GM23248 (cell line): ENCODE results near the gene C2CD4A. TPM values are rescaled to one million over a fixed set of nuclear protein-coding genes. Genes with fewer than 3 reads are reported as not detected.
A peak's percentile ranks its signal among the peaks of the same experiment; 100 is the strongest.

Source experiments
- DNase-seq: peaks from one replicate; pipeline ENCODE4 v3.0.0-alpha.2; 2015
- H2AFZ ChIP-seq: fragments of 200-600 bp; sonication (generic); 2 replicates; pipeline ENCODE4 v1.6.1; 2016; ENCODE audit warnings: antibody characterized with exemption
- H3F3A ChIP-seq: fragments of 200-600 bp; sonication (generic); 2 replicates; pipeline ENCODE4 v1.6.1; 2016; ENCODE audit warnings: mild to moderate bottlenecking, antibody characterized with exemption, mixed run types; ENCODE audit not compliant: insufficient read depth
- H3K27ac ChIP-seq: fragments of 200-600 bp; sonication (generic); 2 replicates; pipeline ENCODE4 v1.5.1; 2016; ENCODE audit warnings: mild to moderate bottlenecking
- H3K27me3 ChIP-seq: fragments of 200-600 bp; sonication (generic); replicated peaks from 2 replicates; pipeline ENCODE4 v1.6.1; 2016; ENCODE audit warnings: mild to moderate bottlenecking; ENCODE audit not compliant: insufficient read depth
- H3K36me3 ChIP-seq: fragments of 200-600 bp; sonication (generic); 2 replicates; pipeline ENCODE4 v1.6.1; 2016; ENCODE audit warnings: low read depth, mild to moderate bottlenecking
- H3K4me1 ChIP-seq: fragments of 200-600 bp; sonication (generic); 2 replicates; pipeline ENCODE4 v1.6.1; 2016; ENCODE audit warnings: mild to moderate bottlenecking; ENCODE audit not compliant: insufficient read depth
- H3K4me2 ChIP-seq: fragments of 200-600 bp; sonication (generic); one replicate; pipeline ENCODE4 v1.6.1; 2016; ENCODE audit warnings: mild to moderate bottlenecking; ENCODE audit not compliant: unreplicated experiment
- H3K4me3 ChIP-seq: fragments of 200-600 bp; sonication (generic); 2 replicates; pipeline ENCODE4 v1.5.1; 2016; ENCODE audit warnings: mild to moderate bottlenecking
- H3K79me2 ChIP-seq: fragments of 200-600 bp; sonication (generic); 2 replicates; pipeline ENCODE4 v1.6.1; 2016; ENCODE audit warnings: mild to moderate bottlenecking; ENCODE audit not compliant: insufficient read depth
- H3K9ac ChIP-seq: fragments of 200-600 bp; sonication (generic); 2 replicates; pipeline ENCODE4 v1.6.1; 2016; ENCODE audit warnings: mild to moderate bottlenecking
- H3K9me2 ChIP-seq: fragments of 200-600 bp; sonication (generic); 2 replicates; pipeline ENCODE4 v1.6.1; 2016; ENCODE audit warnings: mixed run types, mild to moderate bottlenecking, moderate library complexity; ENCODE audit not compliant: insufficient read depth
- H3K9me3 ChIP-seq: fragments of 200-600 bp; sonication (generic); one replicate; pipeline ENCODE4 v1.6.1; 2017; ENCODE audit warnings: low read depth
- H4K20me1 ChIP-seq: fragments of 200-600 bp; sonication (generic); 2 replicates; pipeline ENCODE4 v1.6.0; 2016; ENCODE audit not compliant: insufficient read depth
- EZH2 ChIP-seq: fragments of 200-600 bp; sonication (generic); IDR thresholded peaks from 2 replicates; pipeline ENCODE4 v1.6.1; 2018; ENCODE audit warnings: antibody characterized with exemption, mild to moderate bottlenecking; ENCODE audit not compliant: insufficient read depth, poor library complexity, severe bottlenecking
- EZH2phosphoT487 ChIP-seq: fragments of 200-600 bp; sonication (generic); IDR thresholded peaks from 2 replicates; pipeline ENCODE4 v1.6.1; 2018; ENCODE audit warnings: antibody characterized with exemption, moderate library complexity, mild to moderate bottlenecking, low read depth; ENCODE audit not compliant: insufficient read depth
- WGBS, 2 experiments: methylation state at CpG; one replicate each; pipeline ENCODE4 v1.1.6; 2015 to 2017; ENCODE audit warnings: low lambda C conversion rate in 2 of 2, low coverage in 1 of 2; ENCODE audit errors: missing lambda C conversion rate in 2 of 2; 5-methylcytosine and 5-hydroxymethylcytosine counted together
- in situ Hi-C: fragments of 300-500 bp; cut with MboI; formaldehyde crosslinking; loops from 2 replicates; pipeline ENCODE4 v1.15.0; 2020
- polyA plus RNA-seq: library from polyadenylated mRNA; unstranded; fragments of >200 nt; fragmentation: Nextera tagmentation; extraction: Ambion mirVana; gene quantifications from 2 replicates; pipeline ENCODE4 v1.2.1, GENCODE V29; 2016
- total RNA-seq: library from RNA; depleted of rRNA; stranded (reverse); fragments of >200 nt; shearing (Covaris generic); gene quantifications from 2 replicates; pipeline ENCODE4 v1.2.3, GENCODE V29; 2014

C2CD4A gene
- total and polyA plus RNA-seq, 2 experiments from 2014 or later: not detected

- Histone ChIP-seq H3K79me2 (peaks cover 39% of the 10 kb centered on the region), H2AFZ (peak within 1 kb of the TSS; percentile 97), H3K4me1 (peaks cover 4% of the 10 kb centered on the region; the same call in 1 of the 2 replicates), H3K27me3 (no peaks in the 10 kb centered on the region), H4K20me1 (no peaks in the 10 kb centered on the region), H3K9me2 (no peaks in the 10 kb centered on the region), H3K9ac (peak within 1 kb of the TSS; percentile 89), H3K4me3 (peak within 1 kb of the TSS; percentile 100), H3K36me3 (no peaks in the 10 kb centered on the region), H3K4me2 (peak within 1 kb of the TSS; percentile 96), H3F3A (peaks cover 7% of the 10 kb centered on the region), H3K27ac (peak within 1 kb of the TSS; percentile 77), H3K9me3 (no peaks in the 10 kb centered on the region)
- no peak for TF ChIP-seq EZH2
- no peak for TF ChIP-seq EZH2phosphoT487
- 0 to 1% methylated on average over 65 to 66 of the region's 73 CpGs for WGBS, 2 experiments
- in situ Hi-C loops: no loop called here
- peak; percentile 97 for DNase-seq
Observed at GRCh38 chr15:62060113-62060895, 6.5 kb upstream of the C2CD4A start, which contains the start of gene VPS13C. VPS13C (minus strand) TSS chr15:62060447; CDS start chr15:62060374, 73 bp downstream.

- Histone ChIP-seq H3K4me1 (peaks cover 4% of the 10 kb centered on the region; the same call in 1 of the 2 replicates), H3K9me2 (no peaks in the 10 kb centered on the region), H3K79me2 (peaks cover 33% of the 10 kb centered on the region), H3F3A (peaks cover 7% of the 10 kb centered on the region), H3K36me3 (no peaks in the 10 kb centered on the region), H3K9me3 (no peaks in the 10 kb centered on the region), H3K27me3 (no peaks in the 10 kb centered on the region), H4K20me1 (no peaks in the 10 kb centered on the region), H3K9ac (peak overlapping the region; percentile 89), H3K4me3 (peak overlapping the region; percentile 100), H2AFZ (peak overlapping the region; percentile 97), H3K27ac (peak overlapping the region; percentile 77; the same call in 1 of the 2 replicates), H3K4me2 (peak overlapping the region; percentile 96)
- 4 to 7% methylated on average over 12 of the region's 12 CpGs for WGBS, 2 experiments
- no peak for DNase-seq
- TF ChIP-seq EZH2: no peak
- no peak for TF ChIP-seq EZH2phosphoT487
- in situ Hi-C loops: no loop called here
Observed at GRCh38 chr15:62060896-62061280, 5.9 kb upstream of the C2CD4A start.

GRCh38 chr15:62063825-62064635 lies 2.7 kb upstream of the C2CD4A start:
- WGBS, 2 experiments: 86 to 88% methylated on average over 6 of the region's 6 CpGs
- H2AFZ ChIP-seq: no peak overlapping the region
- no peak overlapping the region for H3K4me3 ChIP-seq
- no peaks in the 10 kb centered on the region for H4K20me1 ChIP-seq
- H3K9me2 ChIP-seq: no peaks in the 10 kb centered on the region
- H3K4me2 ChIP-seq: no peak overlapping the region
- TF ChIP-seq EZH2phosphoT487: no peak
- TF ChIP-seq EZH2: no peak
- no peak overlapping the region for H3K27ac ChIP-seq
- H3F3A ChIP-seq: peaks cover 17% of the 10 kb centered on the region
- 0 out of 2 replicates have a peak, but pooled peaks cover 11% of the 10 kb centered on the region for H3K27me3 ChIP-seq
- H3K4me1 ChIP-seq: peaks cover 12% of the 10 kb centered on the region; the same call in 1 of the 2 replicates
- no peaks in the 10 kb centered on the region for H3K9me3 ChIP-seq
- H3K36me3 ChIP-seq: no peaks in the 10 kb centered on the region
- H3K9ac ChIP-seq: no peak overlapping the region
- DNase-seq: peak; percentile 26
- peaks cover 5% of the 10 kb centered on the region for H3K79me2 ChIP-seq
- in situ Hi-C loops: no loop called here

- Histone ChIP-seq H3K9me3 (no peaks in the 10 kb centered on the region), H2AFZ (peak overlapping the region; percentile 62), H3K9me2 (no peaks in the 10 kb centered on the region), H3K9ac (no peak overlapping the region), H3K4me1 (0 out of 2 replicates have a peak, but pooled peaks cover 9% of the 10 kb centered on the region), H3K4me2 (peak overlapping the region; percentile 51), H3K79me2 (no peaks in the 10 kb centered on the region), H4K20me1 (no peaks in the 10 kb centered on the region), H3K4me3 (peak overlapping the region; percentile 52), H3K27ac (no peak overlapping the region), H3K36me3 (no peaks in the 10 kb centered on the region), H3K27me3 (0 out of 2 replicates have a peak, but pooled peaks cover 11% of the 10 kb centered on the region), H3F3A (peaks cover 10% of the 10 kb centered on the region; the same call in 1 of the 2 replicates)
- TF ChIP-seq EZH2phosphoT487 (no peak), EZH2 (peak; percentile 66)
- in situ Hi-C loops: no loop called here
- peak; percentile 49 for DNase-seq
- WGBS, 2 experiments: 4% methylated on average over 40 to 58 of the region's 62 CpGs
Observed at GRCh38 chr15:62067448-62068044, 769 bp downstream of the C2CD4A start.
